Measurements from ENCODE around the gene USP33. TPM values are rescaled to one million over a fixed set of nuclear protein-coding genes. Genes with fewer than 3 reads are reported as not detected.

USP33 gene
- 106 and 120 TPM in 2 replicates for total RNA-seq

DNA sequence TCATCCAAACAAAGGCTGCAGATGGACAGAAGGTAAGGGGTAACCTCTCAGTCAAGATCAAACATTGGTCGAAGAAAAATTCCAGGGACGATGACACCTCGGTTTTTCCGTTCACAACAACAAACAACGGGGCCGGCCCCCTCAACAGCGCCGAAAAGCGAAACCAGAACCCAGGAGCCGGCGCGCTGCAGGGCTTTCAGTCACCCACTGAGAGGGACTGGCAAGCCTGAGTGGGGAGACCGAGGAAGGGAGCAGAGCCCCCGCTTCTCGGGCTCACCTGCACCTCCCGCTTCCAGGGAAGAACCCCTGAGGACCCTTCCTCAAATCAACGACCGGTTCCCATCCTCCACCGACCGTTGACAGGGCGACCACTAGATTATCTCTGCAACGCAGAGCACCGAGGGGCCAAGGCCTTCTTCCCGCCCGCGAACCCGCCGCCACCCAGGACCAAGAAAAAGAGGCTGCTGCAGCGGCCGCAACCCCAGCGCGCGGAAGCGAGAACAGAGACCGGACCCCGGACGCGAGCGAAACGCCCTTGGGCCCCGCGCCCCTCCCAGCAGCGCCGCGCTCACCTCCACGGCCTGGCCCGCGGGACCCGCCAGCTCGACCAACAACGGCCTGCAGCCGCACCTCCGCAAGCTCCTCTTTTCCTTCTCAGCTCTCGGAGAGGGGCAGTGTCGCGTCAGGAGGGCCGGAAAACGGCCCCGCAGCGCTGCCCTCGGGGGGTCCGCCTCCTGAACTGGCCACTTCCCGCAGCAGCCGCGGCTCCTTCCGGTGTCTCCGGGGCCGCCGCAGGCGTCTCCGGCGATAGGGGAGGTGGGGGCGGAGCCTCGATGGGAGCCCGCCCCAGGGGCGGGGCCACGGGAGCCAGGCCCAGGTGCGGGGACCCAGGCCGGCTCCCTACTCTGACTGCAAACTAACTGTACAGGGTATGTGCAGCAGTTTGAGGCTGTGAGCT is at the start of gene USP33:
Gene USP33 (minus strand): TSS at position 782 of the 958 bp plus-strand sequence. CDS start 18,155 bp downstream, outside the sequence.

DNA sequence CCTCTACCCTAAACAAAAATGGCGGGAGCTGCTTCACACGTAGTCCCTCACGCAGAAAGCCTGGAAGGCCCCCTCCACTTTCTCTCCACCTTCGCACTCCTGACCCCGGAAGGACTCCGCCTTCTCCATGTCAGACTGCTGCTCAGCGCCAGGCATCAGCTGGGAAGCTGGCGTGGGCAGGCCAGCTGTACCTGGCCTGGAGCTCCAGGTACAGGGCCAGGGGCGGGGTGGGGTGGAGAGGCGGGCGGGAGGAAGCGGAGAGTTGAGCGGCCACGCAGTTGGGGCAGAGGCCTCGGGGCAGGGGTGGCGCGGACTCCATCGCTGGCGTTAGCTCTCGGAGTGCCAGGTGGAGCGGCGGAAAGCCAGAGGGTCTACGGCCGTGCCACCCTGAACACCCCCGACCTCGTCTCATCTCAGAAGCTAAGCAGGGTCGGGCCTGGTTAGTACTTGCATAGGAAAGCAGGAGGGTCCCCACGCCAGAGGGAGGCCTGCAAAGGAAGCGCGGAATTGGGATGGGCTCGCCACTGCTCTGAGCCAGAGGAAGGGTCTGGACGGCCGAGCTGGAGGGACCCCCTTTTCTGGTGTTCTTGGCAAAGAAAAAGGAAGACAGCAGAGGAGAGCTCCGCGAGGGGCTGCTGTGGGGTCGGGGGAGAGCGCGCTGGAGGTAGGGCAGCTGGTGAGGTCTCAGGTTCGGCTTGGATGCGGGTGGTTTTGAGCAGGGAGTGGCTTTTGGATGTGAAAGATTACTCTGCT is 20.1 kb upstream of the USP33 start, which contains the start of gene MIGA1:
Gene MIGA1 (plus strand): TSS at position 121 of the 753 bp plus-strand sequence. CDS start 3,604 bp downstream, outside the sequence.

GRCh38 chr1:77682460-77683159 is 77.0 kb downstream of the USP33 start, which contains the start of gene ZZZ3:
ZZZ3 (minus strand) TSS chr1:77682658; CDS start chr1:77633354, 49,304 bp downstream.

Other genes starting within 250 kb of the USP33 start
- 70.0 and 96.1 TPM in 2 replicates for gene ZZZ3, start 77.2 kb downstream of the USP33 start, total RNA-seq
- gene MIGA1, start 19.8 kb upstream of the USP33 start, total RNA-seq: 13.4 and 15.3 TPM in 2 replicates
- gene NEXN, start 128.8 kb upstream of the USP33 start, total RNA-seq: 13.1 and 18.8 TPM in 2 replicates
- gene FUBP1, start 219.2 kb upstream of the USP33 start, total RNA-seq: 70.0 and 111 TPM in 2 replicates
- 42.2 and 45.3 TPM in 2 replicates for gene DNAJB4, start 245.1 kb upstream of the USP33 start, total RNA-seq